Cardiac muscle cell (in vitro differentiated cells and primary cell): ENCODE data around the gene MIPOL1. TPM values are rescaled to one million over a fixed set of nuclear protein-coding genes. Genes with fewer than 3 reads are reported as not detected.

Experiments used
- DNase-seq, 2 donors: peaks; one replicate each; pipeline versions ENCODE4 v3.0.0 to v3.0.0-alpha.2; 2010 to 2017; ENCODE audit warnings: low read depth in 1 of 2, low spot score in 1 of 2
- H3K27ac ChIP-seq: fragments of 200-600 bp; sonication (generic); 2 replicates; pipeline ENCODE4 v1.5.1; 2016
- H3K27me3 ChIP-seq: fragments of 200-600 bp; sonication (generic); 2 replicates; pipeline ENCODE4 v1.6.0; 2016; ENCODE audit warnings: control low read depth
- H3K36me3 ChIP-seq: fragments of 200-600 bp; sonication (generic); 2 replicates; pipeline ENCODE4 v1.5.1; 2016; ENCODE audit warnings: control low read depth
- H3K4me1 ChIP-seq: fragments of 200-600 bp; sonication (generic); 2 replicates; pipeline ENCODE4 v1.8.1; 2017; ENCODE audit warnings: low read depth, mild to moderate bottlenecking, mixed run types
- H3K4me3 ChIP-seq: fragments of 200-600 bp; sonication (generic); 2 replicates; pipeline ENCODE4 v1.5.1; 2016; ENCODE audit warnings: mild to moderate bottlenecking
- H3K9me3 ChIP-seq: fragments of 200-600 bp; sonication (generic); 2 replicates; pipeline ENCODE4 v1.5.1; 2017; ENCODE audit warnings: low read depth, mild to moderate bottlenecking, control low read depth
- polyA plus RNA-seq: library from polyadenylated mRNA; unstranded; fragments of >200 nt; fragmentation: Nextera tagmentation; extraction: Ambion mirVana; gene quantifications from 2 replicates; pipeline ENCODE4 v1.2.1, GENCODE V29; 2016
- total RNA-seq: library from RNA; depleted of rRNA; stranded (reverse); fragments of >200 nt; gene quantifications from 2 replicates; pipeline ENCODE4 v1.2.3, GENCODE V29; 2016
- TF ChIP-seq, protein P1 (sequence below): IDR thresholded peaks from 2 replicates; pipeline ENCODE4 v1.5.1; 2012; ENCODE audit warnings: low read depth, mild to moderate bottlenecking, low read length

MIPOL1 gene
- total and polyA plus RNA-seq, 2 experiments from 2014 or later, result 7.3 to 8.4 TPM

DNA sequence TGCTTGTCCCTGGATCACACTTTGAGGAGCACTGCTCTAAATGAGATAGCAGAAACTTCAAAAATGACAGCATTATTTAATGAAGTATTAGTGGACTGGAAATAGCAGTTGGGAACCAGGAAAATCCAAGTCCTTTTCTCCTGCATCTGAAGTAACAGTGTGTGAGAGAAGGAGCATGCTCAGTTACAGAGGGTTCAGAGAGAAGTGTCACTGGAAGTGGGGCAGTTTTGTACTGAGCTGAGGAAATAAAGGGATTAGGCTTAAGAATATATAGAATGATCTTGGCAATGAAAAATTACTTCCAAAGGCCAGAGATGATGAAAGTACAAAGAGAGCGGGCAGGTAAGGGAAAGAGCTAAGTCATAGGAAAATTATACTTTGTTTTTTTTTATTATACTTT lies 130.9 kb downstream of the MIPOL1 start:
- no peaks in the 10 kb centered on the region for H3K27me3 ChIP-seq
- H3K4me1 ChIP-seq, result no peaks in the 10 kb centered on the region
- TF ChIP-seq, protein P1, sequence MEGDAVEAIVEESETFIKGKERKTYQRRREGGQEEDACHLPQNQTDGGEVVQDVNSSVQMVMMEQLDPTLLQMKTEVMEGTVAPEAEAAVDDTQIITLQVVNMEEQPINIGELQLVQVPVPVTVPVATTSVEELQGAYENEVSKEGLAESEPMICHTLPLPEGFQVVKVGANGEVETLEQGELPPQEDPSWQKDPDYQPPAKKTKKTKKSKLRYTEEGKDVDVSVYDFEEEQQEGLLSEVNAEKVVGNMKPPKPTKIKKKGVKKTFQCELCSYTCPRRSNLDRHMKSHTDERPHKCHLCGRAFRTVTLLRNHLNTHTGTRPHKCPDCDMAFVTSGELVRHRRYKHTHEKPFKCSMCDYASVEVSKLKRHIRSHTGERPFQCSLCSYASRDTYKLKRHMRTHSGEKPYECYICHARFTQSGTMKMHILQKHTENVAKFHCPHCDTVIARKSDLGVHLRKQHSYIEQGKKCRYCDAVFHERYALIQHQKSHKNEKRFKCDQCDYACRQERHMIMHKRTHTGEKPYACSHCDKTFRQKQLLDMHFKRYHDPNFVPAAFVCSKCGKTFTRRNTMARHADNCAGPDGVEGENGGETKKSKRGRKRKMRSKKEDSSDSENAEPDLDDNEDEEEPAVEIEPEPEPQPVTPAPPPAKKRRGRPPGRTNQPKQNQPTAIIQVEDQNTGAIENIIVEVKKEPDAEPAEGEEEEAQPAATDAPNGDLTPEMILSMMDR, result no peak
- no peaks in the 10 kb centered on the region for H3K36me3 ChIP-seq
- H3K27ac ChIP-seq, result no peak overlapping the region
- no peak overlapping the region for H3K4me3 ChIP-seq
- no peak for DNase-seq
- no peaks in the 10 kb centered on the region for H3K9me3 ChIP-seq

GRCh38 chr14:37329189-37330001 lies 131.7 kb downstream of the MIPOL1 start:
- TF ChIP-seq, protein P1, result no peak
- Histone ChIP-seq H3K4me1 (no peaks in the 10 kb centered on the region), H3K36me3 (no peaks in the 10 kb centered on the region), H3K27me3 (no peaks in the 10 kb centered on the region), H3K27ac (no peak overlapping the region), H3K4me3 (no peak overlapping the region), H3K9me3 (no peaks in the 10 kb centered on the region)
- DNase-seq, result no peak

- H3K4me3 ChIP-seq, result no peak overlapping the region
- H3K36me3 ChIP-seq, result no peaks in the 10 kb centered on the region
- no peaks in the 10 kb centered on the region for H3K9me3 ChIP-seq
- DNase-seq, result no peak
- no peak overlapping the region for H3K27ac ChIP-seq
- H3K4me1 ChIP-seq, result no peaks in the 10 kb centered on the region
- TF ChIP-seq, protein P1, result no peak
- no peaks in the 10 kb centered on the region for H3K27me3 ChIP-seq
Observed at GRCh38 chr14:37330910-37331309, 133.2 kb downstream of the MIPOL1 start.

DNA sequence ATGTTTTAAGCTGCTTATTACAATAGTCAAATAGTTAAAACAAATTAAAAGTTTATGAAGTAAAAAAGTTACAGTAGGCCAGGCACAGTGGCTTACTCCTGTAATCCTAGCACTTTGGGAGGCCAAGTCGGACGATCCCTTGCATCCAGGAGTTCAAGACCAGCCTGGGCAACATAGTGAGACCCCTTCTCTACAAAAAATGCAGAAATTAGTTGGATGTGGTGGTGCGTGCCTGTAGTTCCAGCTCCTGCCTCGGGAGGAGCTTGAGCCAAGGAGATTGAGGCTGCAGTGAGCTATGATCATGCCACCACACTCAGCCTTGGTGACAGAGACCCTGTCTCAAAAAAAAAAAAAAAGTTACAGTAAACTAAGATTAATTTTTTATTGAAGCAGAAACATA lies 142.6 kb downstream of the MIPOL1 start:
- Histone ChIP-seq H3K4me1 (no peaks in the 10 kb centered on the region), H3K27me3 (no peaks in the 10 kb centered on the region), H3K27ac (no peak overlapping the region), H3K9me3 (no peaks in the 10 kb centered on the region), H3K4me3 (no peak overlapping the region), H3K36me3 (no peaks in the 10 kb centered on the region)
- TF ChIP-seq, protein P1, result no peak
- DNase-seq, result no peak

DNA sequence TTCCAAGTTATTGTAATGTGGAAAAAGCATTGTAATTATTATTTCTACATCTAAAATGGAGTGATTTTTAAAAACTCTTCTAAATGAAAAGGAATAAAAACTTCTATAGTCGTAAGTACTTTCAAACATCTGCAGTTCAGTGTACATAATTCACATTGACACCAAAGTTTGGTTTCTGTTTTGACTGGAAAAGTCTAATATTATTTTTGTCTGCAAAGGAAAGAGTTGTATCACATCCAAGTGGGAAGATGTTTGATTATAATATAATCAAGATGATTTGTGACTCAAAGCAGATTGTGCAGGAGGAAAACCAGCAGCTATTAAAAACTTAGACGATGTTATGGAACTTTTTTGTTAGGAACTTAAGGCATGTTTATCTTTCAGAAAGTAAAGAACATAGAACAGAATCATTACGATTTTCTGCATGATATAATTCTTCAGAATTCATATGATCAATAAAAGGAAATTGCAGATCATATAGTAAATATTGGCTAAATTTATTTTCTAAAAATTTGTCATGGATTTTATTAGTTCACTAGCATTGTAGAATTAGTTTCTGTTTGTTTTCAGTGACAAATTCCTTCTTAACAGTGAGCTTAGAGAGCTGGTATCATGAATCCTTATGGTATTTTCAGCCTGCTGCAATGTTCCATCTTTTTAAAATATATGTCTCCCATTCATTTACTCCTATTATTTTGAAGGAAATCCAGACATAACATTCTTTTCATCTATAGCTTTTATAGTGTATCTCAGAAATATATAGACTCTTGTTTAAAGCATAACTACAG lies 145.8 kb downstream of the MIPOL1 start:
- Histone ChIP-seq H3K36me3 (no peaks in the 10 kb centered on the region), H3K9me3 (no peaks in the 10 kb centered on the region), H3K4me1 (no peaks in the 10 kb centered on the region), H3K27ac (no peak overlapping the region), H3K27me3 (no peaks in the 10 kb centered on the region), H3K4me3 (no peak overlapping the region)
- no peak for DNase-seq
- TF ChIP-seq, protein P1, result no peak
